UCSD-AML1 (cell line): ENCODE measurements around the gene ELMOD1.

Experiments used
- DNase-seq: peaks from one replicate; lab custom pipeline; 2025; ENCODE audit not compliant: unreplicated experiment; lab: John Stamatoyannopoulos, UW

Gene ELMOD1

GRCh38 chr11:107631931-107632330, 41.0 kb downstream of the ELMOD1 start:
- DNase-seq, result no peak

DNA sequence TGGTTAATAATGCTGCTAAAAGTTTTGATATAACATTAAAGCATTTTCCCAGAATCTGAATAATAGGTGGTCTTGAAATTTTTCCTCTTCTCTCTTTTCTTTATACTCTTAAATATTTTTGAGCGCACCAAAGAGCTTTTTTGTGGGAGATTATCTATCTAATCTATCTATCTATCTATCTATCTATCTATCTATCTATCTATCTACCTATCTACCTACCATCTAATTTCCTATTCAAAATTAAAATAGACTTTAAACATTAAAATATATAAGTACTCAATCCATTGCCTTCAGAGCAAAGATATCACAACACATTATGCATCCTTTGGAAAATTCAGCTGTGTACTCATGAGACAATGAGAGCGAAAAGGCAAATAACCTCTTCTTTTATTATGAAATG, 55.8 kb downstream of the ELMOD1 start:
- no peak for DNase-seq

DNA sequence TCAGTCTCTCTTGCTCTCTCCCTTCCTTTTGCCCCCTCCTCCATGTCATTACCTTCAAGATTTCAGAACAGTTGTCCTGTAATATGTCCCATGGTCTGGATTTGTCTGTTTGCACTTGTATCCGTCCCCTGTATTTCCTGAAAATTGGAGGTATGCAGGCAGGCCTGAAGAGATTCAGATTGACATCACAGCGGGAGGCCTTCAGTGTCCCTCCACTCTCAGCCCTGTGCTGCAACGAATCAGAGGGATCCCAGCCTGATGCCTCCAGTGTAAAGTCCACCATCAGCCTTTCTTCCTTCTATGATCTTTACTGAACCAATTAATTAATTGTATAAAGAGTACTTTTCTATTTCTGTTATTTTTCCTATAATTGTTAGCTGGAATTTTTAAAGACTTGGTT, 57.3 kb downstream of the ELMOD1 start:
- no peak for DNase-seq

- DNase-seq, result no peak
These were observed 60.7 kb downstream of the ELMOD1 start for GRCh38 chr11:107651672-107652071.

- no peak for DNase-seq
These were observed 62.1 kb downstream of the ELMOD1 start for GRCh38 chr11:107653076-107653475.

- DNase-seq, result no peak
These were observed 64.7 kb downstream of the ELMOD1 start for GRCh38 chr11:107655602-107656001.

- no peak for DNase-seq
These were observed 68.4 kb downstream of the ELMOD1 start for GRCh38 chr11:107659310-107659709.

GRCh38 chr11:107660066-107660465, 69.1 kb downstream of the ELMOD1 start:
- DNase-seq, result no peak

- no peak for DNase-seq
These were observed 70.7 kb downstream of the ELMOD1 start for GRCh38 chr11:107661656-107662055.

DNA sequence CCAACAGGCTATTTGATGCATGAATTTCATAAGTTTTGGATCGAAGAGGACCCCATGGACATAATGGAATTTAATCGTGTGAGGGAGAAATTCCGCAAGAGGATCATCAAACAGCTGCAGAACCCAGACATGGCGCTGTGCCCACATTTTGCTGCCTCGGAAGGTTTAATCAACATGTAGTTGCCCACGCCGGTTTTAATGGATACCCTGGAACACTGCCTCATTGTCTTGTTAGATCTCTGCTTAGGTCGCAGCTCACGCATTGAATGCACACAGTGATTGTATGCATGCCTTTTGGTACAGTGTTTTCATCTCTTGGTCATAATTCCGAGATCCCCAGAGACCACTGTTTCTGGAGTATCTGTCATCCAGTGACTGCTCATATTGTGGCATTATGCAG, 74.1 kb downstream of the ELMOD1 start:
- DNase-seq, result no peak

DNA sequence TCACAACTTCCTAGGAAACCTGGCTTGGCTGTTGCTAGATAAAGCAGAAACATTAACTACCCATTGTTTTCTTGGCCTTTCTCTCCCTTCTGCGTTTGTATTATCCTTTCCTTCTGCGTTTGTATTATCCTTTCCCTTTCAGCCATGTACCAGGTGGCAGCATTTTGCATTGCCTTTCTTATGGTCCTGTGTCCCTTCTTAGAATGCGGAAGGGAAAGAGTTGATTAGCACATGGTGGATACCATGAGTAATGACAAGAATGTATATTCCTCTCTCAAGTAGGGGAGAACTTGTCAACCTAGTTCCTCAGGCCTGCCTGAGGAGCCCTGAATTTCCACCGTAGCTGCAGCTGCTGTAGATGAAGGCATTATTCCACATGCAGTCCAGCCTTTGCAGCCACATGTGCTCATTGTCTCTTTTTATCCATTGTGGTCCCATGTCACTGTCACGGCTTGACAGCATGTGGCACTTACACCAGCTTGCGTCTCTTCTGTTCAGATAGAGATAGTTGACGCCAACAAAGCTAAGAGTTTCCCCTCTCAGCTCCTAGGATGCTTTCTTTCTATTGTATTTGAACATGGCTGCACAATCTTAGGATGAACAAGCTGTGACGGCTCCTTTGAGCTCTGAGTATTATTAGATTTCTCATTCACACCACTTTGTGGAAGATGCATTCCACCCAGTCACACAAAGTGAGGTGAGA, 76.1 kb downstream of the ELMOD1 start:
- no peak for DNase-seq

DNA sequence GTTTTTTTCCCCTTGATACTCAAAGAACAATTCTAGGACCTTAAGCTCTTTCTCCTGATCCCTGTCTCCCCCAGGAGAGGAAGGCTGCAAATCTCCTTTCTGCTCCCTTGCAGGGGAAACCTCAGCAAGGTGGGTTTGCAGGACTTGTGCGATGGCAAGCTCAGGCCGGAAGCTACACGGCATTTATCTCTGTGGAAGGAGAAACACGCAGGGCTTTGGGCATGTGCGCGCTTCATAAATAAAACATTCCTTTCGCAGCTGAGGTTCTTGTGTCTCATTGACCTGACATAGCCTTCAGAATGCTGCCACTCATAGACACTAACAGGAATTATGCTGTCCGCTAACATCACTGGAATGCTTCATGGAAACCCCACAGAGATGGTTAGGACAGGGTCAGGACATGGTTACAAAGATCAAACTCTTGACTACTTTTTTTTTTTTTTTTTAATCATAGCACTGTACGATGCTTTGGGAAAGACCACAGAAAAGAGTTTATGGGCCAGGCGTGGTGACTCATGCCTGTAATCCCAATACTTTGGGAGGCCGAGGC, 78.3 kb downstream of the ELMOD1 start:
- DNase-seq, result no peak

- DNase-seq, result no peak
These were observed 79.1 kb downstream of the ELMOD1 start for GRCh38 chr11:107669893-107670601.

DNA sequence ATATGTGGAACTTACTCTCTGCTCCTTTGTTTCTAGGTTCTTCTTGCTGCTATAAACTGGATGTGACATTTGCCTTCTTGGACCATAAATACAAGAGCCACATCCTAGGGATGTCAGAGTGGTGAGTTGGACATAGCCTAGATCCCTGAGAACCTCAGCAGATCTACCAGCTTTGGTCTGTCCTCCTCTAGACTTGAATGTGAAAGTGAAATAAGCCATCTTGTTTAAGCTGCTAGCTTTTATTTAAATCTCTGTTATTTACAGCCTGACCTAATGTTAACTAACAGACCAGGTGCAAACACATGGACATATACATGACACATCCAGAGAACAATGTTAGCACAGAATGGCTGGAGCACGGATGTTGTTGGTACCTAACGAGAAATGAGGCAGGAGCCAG, 85.0 kb downstream of the ELMOD1 start:
- no peak for DNase-seq

GRCh38 chr11:107676336-107677057, 85.5 kb downstream of the ELMOD1 start:
- DNase-seq, result no peak

DNA sequence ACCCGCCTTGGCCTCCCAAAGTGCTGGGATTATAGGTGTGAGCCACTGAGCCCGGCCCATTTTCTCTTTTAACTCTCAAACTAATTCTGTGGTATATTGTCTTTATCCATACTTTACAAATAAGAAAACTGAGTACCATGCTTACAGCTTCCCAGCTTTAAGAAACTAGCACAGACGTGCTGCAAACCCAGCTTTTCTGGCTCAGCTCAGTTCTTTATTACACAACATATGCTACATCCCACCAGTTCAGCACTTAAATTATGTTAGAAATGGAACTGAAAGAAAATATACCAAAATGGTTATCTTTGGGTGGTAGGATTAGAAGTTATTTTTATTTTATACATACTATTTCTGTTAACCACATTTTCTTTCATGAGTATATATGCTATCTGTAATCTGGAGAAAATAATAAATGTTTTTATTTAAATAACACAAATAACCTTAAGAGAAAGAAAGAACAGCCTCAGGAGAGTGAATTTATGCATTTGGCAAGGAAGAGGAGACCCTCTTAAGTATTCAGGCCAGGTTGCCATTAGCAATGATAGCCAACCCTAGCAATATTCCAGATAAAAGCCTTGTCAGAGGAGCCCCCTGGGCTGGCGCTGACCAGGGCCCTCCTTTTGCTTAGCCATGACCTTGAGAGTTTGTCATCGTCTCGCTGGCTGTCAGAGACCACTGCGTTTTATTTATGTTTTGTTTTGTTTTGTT, 87.1 kb downstream of the ELMOD1 start:
- DNase-seq, result no peak

GRCh38 chr11:107678632-107678971, 87.7 kb downstream of the ELMOD1 start:
- no peak for DNase-seq

DNA sequence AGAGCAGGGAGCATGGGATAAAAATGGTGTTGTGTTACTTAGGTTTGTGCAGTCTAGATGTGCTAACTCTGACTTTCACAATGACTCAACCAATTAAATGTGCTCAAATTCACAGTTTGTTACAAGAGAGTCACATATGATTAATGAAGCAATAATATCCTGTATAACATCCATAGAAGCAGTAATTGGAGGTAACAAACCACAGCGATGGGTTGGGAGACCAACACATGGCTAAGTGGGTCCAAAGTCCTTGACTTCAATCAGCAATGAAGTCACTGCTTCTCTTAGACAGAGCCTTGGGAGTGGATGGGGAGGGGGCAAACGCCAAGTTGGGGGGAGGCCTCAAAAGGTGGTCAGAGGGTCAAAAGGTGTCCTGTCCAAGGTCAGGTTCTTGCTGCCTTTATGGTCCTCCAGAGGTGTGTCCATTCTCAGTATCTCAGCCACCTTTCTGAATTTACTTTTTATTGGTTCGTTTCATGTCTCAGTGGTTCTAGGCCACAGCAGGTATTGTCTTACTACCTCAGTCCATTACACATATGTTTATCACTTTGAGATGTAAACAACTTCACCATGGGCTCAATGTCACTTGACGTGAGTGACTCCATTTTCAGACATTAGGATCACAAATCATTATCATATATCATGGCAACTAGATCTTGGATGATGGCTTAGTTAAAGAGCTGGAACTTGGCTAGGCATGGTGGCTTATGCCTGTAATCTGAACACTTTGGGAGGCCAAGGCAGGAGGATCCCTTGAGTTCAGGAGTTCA, 88.5 kb downstream of the ELMOD1 start:
- DNase-seq, result no peak

- no peak for DNase-seq
These were observed 91.2 kb downstream of the ELMOD1 start for GRCh38 chr11:107682171-107682570.

GRCh38 chr11:107682572-107682971, 91.6 kb downstream of the ELMOD1 start:
- no peak for DNase-seq

DNA sequence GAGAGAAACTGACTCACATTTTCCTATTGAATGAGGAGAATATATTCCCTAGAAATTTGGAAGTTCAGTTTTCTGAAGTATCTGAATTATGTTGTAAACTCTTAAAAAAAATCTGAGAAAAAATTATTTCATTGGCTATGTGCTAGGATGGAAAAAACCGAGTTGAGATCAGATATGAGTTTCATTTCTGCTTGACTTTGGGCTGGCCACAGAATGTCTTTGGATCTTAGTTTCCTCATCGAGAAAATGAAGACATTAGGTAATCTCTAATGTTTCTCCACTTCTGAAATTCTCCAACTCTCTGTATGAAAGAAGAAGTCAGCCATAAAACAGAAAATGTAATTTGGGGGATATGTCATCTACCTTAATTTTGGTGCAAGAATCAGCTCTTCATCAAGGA, 92.1 kb downstream of the ELMOD1 start:
- DNase-seq, result no peak
